ENCODE measurements around the gene FZD7.

- TF ChIP-seq CTCF (conservative IDR thresholded peaks at IDR 0.05), result no peak
- TF ChIP-seq ZFX (IDR thresholded peaks at IDR 0.05), result no peak
Observed at GRCh38 chr2:202023198-202023903, 10.3 kb upstream of the FZD7 start.

Data from C4-2B (cell line).